ENCODE measurements around the gene PRSS1. TPM values are rescaled to one million over a fixed set of nuclear protein-coding genes. Genes with fewer than 3 reads are reported as not detected.

PRSS1 gene
- total and polyA plus RNA-seq, 2 experiments from 2014 or later: not detected

DNA sequence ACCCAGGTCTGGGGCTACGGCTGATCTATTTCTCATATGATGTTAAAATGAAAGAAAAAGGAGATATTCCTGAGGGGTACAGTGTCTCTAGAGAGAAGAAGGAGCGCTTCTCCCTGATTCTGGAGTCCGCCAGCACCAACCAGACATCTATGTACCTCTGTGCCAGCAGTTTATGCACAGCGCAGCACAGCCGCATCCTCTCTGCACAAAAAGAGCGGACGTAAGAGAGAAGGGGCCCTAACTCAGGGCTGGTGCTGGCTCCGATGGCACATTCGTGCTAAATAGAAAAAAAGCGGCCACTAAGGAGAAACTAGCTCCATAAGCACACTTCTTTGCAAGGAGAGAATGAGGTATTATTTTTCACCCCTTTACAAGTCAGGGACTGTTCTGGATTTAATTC lies 28.3 kb upstream of the PRSS1 start:
- DNase-seq (ENCODE audit: low spot score) (no peak), ATAC-seq (no peak)
- Mint-ChIP-seq H3K9me3 (peaks cover 2% of the 10 kb centered on the region; the same call in 1 of the 3 replicates), H3K4me1 (peaks cover 2% of the 10 kb centered on the region; the same call in 1 of the 3 replicates), H3K4me3 (no peak overlapping the region), H3K27me3 (ENCODE audit: insufficient read depth, low read depth, poor library complexity) (peaks cover 3% of the 10 kb centered on the region), H3K27ac (no peak overlapping the region), H3K36me3 (ENCODE audit: low read depth) (no peaks in the 10 kb centered on the region)
- no peaks in the 10 kb centered on the region for H4K20me1 ChIP-seq (replicated peaks; ENCODE audit: insufficient read depth)
- no peaks in the 10 kb centered on the region for H3K4me1 ChIP-seq (ENCODE audit: insufficient read depth)
- H3K36me3 ChIP-seq (ENCODE audit: insufficient read depth): no peaks in the 10 kb centered on the region
- TF ChIP-seq ZNF114 (CRISPR knock-in tag; IDR thresholded peaks at IDR 0.05): no peak
- TF ChIP-seq JUNB (IDR thresholded peaks at IDR 0.05; ENCODE audit: unreplicated experiment): no peak
- peaks cover 6% of the 10 kb centered on the region; the same call in 1 of the 2 replicates for H3K9me2 ChIP-seq (ENCODE audit: insufficient read depth)
- no peaks in the 10 kb centered on the region for H3K79me2 ChIP-seq (replicated peaks; ENCODE audit: insufficient read depth)
- peak overlapping the region; percentile 52 for H2AFZ ChIP-seq
- H3K4me2 ChIP-seq: no peak overlapping the region
- H3F3A ChIP-seq (replicated peaks; ENCODE audit: low read depth): no peaks in the 10 kb centered on the region
- H3K27ac ChIP-seq (ENCODE audit: low read depth): no peak overlapping the region
- no peak overlapping the region for H3K4me3 ChIP-seq
- no peaks in the 10 kb centered on the region for H3K27me3 ChIP-seq (ENCODE audit: insufficient read depth)

DNA sequence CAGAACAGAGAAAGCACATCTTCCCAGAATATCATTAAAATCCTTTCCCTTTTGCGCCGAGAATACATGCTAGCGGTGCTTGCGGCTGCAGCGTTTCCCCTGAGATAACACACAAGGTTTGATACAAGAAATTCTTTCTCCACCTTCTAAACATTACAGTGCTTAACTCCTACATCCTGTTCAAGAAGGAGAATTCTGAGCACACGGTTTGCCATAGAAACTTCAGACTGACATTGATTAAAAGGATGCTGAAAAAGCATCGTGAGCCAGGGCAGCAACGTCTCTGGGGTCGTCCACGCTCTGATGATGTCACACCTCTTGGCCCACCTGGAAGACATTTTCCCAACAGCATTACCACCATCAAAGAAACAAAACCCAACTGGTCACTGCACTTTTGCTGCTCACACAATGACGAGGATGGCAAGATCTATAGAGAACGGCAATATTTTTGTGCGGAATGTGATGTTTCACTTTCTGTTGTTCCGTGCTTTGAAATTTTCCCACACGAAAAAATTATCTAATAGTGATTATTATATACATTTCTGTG lies 27.0 kb upstream of the PRSS1 start:
- no peaks in the 10 kb centered on the region for H3K36me3 Mint-ChIP-seq (ENCODE audit: low read depth)
- no peak for TF ChIP-seq JUNB (IDR thresholded peaks at IDR 0.05; ENCODE audit: unreplicated experiment)
- TF ChIP-seq STAT1 (IDR thresholded peaks at IDR 0.05; ENCODE audit: unreplicated experiment): no peak
- TF ChIP-seq, protein P1, sequence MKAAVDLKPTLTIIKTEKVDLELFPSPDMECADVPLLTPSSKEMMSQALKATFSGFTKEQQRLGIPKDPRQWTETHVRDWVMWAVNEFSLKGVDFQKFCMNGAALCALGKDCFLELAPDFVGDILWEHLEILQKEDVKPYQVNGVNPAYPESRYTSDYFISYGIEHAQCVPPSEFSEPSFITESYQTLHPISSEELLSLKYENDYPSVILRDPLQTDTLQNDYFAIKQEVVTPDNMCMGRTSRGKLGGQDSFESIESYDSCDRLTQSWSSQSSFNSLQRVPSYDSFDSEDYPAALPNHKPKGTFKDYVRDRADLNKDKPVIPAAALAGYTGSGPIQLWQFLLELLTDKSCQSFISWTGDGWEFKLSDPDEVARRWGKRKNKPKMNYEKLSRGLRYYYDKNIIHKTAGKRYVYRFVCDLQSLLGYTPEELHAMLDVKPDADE (IDR thresholded peaks at IDR 0.05): no peak
- TF ChIP-seq, protein P2, sequence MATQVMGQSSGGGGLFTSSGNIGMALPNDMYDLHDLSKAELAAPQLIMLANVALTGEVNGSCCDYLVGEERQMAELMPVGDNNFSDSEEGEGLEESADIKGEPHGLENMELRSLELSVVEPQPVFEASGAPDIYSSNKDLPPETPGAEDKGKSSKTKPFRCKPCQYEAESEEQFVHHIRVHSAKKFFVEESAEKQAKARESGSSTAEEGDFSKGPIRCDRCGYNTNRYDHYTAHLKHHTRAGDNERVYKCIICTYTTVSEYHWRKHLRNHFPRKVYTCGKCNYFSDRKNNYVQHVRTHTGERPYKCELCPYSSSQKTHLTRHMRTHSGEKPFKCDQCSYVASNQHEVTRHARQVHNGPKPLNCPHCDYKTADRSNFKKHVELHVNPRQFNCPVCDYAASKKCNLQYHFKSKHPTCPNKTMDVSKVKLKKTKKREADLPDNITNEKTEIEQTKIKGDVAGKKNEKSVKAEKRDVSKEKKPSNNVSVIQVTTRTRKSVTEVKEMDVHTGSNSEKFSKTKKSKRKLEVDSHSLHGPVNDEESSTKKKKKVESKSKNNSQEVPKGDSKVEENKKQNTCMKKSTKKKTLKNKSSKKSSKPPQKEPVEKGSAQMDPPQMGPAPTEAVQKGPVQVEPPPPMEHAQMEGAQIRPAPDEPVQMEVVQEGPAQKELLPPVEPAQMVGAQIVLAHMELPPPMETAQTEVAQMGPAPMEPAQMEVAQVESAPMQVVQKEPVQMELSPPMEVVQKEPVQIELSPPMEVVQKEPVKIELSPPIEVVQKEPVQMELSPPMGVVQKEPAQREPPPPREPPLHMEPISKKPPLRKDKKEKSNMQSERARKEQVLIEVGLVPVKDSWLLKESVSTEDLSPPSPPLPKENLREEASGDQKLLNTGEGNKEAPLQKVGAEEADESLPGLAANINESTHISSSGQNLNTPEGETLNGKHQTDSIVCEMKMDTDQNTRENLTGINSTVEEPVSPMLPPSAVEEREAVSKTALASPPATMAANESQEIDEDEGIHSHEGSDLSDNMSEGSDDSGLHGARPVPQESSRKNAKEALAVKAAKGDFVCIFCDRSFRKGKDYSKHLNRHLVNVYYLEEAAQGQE (IDR thresholded peaks at IDR 0.05; ENCODE audit: unreplicated experiment): no peak
- TF ChIP-seq, protein P3, sequence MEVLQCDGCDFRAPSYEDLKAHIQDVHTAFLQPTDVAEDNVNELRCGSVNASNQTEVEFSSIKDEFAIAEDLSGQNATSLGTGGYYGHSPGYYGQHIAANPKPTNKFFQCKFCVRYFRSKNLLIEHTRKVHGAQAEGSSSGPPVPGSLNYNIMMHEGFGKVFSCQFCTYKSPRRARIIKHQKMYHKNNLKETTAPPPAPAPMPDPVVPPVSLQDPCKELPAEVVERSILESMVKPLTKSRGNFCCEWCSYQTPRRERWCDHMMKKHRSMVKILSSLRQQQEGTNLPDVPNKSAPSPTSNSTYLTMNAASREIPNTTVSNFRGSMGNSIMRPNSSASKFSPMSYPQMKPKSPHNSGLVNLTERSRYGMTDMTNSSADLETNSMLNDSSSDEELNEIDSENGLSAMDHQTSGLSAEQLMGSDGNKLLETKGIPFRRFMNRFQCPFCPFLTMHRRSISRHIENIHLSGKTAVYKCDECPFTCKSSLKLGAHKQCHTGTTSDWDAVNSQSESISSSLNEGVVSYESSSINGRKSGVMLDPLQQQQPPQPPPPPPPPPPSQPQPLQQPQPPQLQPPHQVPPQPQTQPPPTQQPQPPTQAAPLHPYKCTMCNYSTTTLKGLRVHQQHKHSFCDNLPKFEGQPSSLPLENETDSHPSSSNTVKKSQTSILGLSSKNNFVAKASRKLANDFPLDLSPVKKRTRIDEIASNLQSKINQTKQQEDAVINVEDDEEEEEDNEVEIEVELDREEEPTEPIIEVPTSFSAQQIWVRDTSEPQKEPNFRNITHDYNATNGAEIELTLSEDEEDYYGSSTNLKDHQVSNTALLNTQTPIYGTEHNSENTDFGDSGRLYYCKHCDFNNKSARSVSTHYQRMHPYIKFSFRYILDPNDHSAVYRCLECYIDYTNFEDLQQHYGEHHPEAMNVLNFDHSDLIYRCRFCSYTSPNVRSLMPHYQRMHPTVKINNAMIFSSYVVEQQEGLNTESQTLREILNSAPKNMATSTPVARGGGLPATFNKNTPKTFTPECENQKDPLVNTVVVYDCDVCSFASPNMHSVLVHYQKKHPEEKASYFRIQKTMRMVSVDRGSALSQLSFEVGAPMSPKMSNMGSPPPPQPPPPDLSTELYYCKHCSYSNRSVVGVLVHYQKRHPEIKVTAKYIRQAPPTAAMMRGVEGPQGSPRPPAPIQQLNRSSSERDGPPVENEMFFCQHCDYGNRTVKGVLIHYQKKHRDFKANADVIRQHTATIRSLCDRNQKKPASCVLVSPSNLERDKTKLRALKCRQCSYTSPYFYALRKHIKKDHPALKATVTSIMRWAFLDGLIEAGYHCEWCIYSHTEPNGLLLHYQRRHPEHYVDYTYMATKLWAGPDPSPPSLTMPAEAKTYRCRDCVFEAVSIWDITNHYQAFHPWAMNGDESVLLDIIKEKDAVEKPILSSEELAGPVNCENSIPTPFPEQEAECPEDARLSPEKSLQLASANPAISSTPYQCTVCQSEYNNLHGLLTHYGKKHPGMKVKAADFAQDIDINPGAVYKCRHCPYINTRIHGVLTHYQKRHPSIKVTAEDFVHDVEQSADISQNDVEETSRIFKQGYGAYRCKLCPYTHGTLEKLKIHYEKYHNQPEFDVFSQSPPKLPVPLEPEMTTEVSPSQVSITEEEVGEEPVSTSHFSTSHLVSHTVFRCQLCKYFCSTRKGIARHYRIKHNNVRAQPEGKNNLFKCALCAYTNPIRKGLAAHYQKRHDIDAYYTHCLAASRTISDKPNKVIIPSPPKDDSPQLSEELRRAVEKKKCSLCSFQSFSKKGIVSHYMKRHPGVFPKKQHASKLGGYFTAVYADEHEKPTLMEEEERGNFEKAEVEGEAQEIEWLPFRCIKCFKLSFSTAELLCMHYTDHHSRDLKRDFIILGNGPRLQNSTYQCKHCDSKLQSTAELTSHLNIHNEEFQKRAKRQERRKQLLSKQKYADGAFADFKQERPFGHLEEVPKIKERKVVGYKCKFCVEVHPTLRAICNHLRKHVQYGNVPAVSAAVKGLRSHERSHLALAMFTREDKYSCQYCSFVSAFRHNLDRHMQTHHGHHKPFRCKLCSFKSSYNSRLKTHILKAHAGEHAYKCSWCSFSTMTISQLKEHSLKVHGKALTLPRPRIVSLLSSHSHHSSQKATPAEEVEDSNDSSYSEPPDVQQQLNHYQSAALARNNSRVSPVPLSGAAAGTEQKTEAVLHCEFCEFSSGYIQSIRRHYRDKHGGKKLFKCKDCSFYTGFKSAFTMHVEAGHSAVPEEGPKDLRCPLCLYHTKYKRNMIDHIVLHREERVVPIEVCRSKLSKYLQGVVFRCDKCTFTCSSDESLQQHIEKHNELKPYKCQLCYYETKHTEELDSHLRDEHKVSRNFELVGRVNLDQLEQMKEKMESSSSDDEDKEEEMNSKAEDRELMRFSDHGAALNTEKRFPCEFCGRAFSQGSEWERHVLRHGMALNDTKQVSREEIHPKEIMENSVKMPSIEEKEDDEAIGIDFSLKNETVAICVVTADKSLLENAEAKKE (CRISPR knock-in tag; IDR thresholded peaks at IDR 0.05): no peak
- TF ChIP-seq ZNF331 (CRISPR knock-in tag; IDR thresholded peaks at IDR 0.05; ENCODE audit: low read depth): no peak
- no peak for TF ChIP-seq EZH2phosphoT487 (IDR thresholded peaks at IDR 0.05; ENCODE audit: unreplicated experiment)
- no peak for TF ChIP-seq POLR2AphosphoS5 (IDR thresholded peaks at IDR 0.05; ENCODE audit: low read depth)

More for the DNA sequence above, 27.0 kb upstream of the PRSS1 start:
- H3K9me2 ChIP-seq (ENCODE audit: insufficient read depth): peaks cover 2% of the 10 kb centered on the region; the same call in 1 of the 2 replicates
- no peaks in the 10 kb centered on the region for H3K27me3 ChIP-seq (ENCODE audit: insufficient read depth)
- Mint-ChIP-seq H3K9me3 (peaks cover 4% of the 10 kb centered on the region; the same call in 2 of the 3 replicates), H3K4me3 (no peak overlapping the region), H3K27ac (no peak overlapping the region), H3K4me1 (peaks cover 2% of the 10 kb centered on the region; the same call in 1 of the 3 replicates), H3K27me3 (ENCODE audit: insufficient read depth, low read depth, poor library complexity) (peaks cover 3% of the 10 kb centered on the region)
- no peak overlapping the region for H3K27ac ChIP-seq (ENCODE audit: low read depth)
- H3K4me3 ChIP-seq: no peak overlapping the region
- H3K79me2 ChIP-seq (replicated peaks; ENCODE audit: insufficient read depth): no peaks in the 10 kb centered on the region
- no peak for ATAC-seq
- H2AFZ ChIP-seq: peak overlapping the region; percentile 72
- no peaks in the 10 kb centered on the region for H3K4me1 ChIP-seq (ENCODE audit: insufficient read depth)
- H4K20me1 ChIP-seq (replicated peaks; ENCODE audit: insufficient read depth): no peaks in the 10 kb centered on the region
- no peak for DNase-seq (ENCODE audit: low spot score)
- H3K36me3 ChIP-seq (ENCODE audit: insufficient read depth): no peaks in the 10 kb centered on the region
- no peak overlapping the region for H3K4me2 ChIP-seq
- H3F3A ChIP-seq (replicated peaks; ENCODE audit: low read depth): no peaks in the 10 kb centered on the region

All from GM23338 (cell line).